GM10266 (cell line): ENCODE data around the gene STRADA.
A peak's percentile ranks its signal among the peaks of the same experiment; 100 is the strongest.

Source experiments
- DNase-seq: peaks from one replicate; pipeline ENCODE4 v3.0.0; 2012; ENCODE audit errors: extremely low spot score
- CTCF ChIP-seq: IDR thresholded peaks from 2 replicates; pipeline ENCODE4 v1.5.1; 2012; ENCODE audit warnings: mild to moderate bottlenecking, low read depth; ENCODE audit not compliant: control insufficient read depth, insufficient read depth; ENCODE audit errors: missing control alignments

The STRADA gene

DNA sequence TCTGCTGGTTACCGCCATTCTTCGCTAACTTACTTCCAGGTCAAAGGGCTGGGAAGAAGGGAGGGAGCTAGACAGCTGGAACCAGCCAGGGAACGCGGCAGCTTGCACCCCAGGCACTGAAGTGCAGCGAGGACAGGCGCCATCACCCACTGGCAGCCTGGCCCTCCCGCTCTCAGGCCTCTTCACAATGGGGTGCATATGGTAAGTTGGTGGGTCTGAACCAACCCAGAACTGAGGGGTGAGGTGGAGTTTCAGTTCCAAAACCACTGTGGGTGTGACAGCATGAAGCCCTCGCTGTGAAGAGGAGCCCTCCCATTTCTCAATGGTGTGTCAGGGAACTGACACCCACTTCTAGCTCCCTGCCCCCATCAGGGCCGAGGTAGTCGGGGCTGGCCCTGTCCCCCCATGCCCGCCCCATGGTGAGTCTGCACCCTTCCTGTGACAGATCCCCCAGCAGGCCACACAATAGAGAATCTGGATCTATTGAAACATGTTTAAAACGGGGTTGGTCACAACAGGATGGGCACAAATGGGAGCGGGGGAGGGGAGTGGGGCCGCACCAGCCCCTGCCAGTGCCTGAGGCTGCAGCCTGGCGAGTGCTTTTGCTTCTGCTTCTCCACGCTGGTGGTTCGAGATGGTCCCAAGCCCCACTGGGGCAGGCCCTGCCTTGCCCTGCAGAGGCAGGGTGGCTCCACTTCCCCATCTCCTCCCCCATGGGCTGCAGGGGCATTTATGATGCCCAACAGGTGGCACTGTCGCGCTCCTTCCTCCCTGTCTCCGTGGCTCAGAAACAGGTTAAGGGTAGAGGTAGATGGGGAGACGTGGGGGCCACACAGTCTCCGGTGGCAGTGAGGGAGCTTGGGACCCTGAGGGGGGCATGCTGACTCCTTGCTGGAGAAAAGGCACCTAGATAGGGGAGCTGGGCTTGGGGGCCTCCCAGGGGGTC is 44.0 kb downstream of the STRADA start:
- peak; percentile 74 for DNase-seq
- peak; percentile 86 for TF ChIP-seq CTCF

GRCh38 chr17:63696381-63696961 is 45.1 kb downstream of the STRADA start:
- peak; percentile 45 for TF ChIP-seq CTCF
- DNase-seq, result peak; percentile 62

- no peak for TF ChIP-seq CTCF
Measured at GRCh38 chr17:63695889-63696288, 45.7 kb downstream of the STRADA start.

DNA sequence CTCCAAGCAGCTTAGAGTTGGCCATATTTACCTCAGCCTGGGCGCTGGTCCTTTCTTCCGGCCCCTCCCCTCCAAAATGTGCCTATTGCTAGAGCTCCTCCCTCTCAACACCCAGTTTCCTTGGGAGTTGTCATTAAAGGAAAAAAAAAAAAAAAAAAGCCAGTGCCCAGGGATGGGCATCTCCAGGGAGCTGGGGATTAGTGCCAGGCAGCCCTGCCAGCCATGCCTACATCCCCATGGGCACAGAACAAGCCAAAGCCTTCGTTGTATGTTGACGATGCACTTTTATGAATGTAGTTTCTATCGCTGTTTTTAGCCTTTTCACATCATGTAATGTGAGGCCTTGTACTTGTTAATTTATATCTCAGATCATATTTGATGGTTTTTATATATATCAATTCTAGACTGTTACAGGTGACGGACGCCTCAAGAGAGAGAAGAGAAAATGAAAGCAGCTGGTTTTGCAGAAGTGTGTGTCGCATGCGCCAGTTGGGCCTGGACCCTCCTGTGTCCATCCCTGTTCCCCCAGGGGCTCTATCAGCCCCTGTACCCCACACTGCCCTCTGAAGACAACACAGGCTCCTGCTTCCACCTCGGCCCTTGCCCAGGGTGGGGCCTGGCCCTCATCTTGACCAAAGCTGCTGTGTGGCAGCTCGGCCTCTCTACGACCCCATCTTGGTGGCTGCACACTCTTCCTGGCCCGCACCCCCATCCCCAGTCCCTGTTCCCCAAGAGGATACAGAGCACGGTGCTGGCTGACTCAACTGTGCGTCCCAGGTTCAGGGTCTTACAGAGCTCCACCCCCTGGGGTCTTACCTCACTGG is 46.4 kb downstream of the STRADA start:
- no peak for DNase-seq
- TF ChIP-seq CTCF, result no peak

More at GRCh38 chr17:63695889-63696288, 45.7 kb downstream of the STRADA start:
- no peak for DNase-seq

GRCh38 chr17:63694229-63694949 is 47.2 kb downstream of the STRADA start:
- TF ChIP-seq CTCF, result no peak
- DNase-seq, result no peak

DNA sequence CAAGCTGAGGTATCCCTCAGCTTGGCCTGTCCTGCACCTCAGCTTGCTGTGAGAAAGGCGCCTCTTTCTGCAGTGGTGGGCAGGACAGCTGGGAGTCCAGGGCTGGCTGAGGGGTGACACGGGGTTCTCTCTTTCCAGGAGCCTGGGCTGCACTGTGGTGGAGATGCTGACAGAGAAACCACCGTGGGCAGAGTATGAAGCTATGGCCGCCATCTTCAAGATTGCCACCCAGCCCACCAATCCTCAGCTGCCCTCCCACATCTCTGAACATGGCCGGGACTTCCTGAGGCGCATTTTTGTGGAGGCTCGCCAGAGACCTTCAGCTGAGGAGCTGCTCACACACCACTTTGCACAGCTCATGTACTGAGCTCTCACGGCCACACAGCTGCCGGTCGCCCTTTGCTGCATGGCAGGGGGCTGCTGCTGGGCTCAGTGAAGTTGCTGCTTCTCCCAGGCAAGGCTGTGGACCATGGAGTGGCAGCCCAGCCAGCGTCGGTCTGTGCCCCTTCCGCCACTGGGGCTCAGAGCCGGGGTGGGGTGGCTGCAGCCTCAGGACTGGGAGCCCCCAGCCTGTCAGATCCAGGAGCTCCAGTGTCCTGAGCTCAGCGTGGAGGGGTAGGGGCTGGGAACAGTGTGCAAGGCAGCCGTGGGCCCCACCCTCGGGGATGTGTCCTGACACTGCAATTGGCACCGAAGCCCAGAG is 48.0 kb downstream of the STRADA start:
- no peak for TF ChIP-seq CTCF
- no peak for DNase-seq
